HEK293T (cell line): ENCODE data around the gene CXCL14.

Experiments used
- CTCF ChIA-PET: fragments of 350-600 bp; formaldehyde crosslinking; extraction: SDS; loops from one replicate; lab custom pipeline; 2021; ENCODE audit warnings: antibody characterized with exemption, inconsistent platforms; lab: Yijun Ruan, JAX
- POLR2A ChIA-PET: fragments of 350-600 bp; formaldehyde crosslinking; extraction: SDS; loops from one replicate; lab custom pipeline; 2020; ENCODE audit warnings: antibody characterized with exemption, inconsistent platforms; lab: Yijun Ruan, JAX
- DNase-seq: peaks from one replicate; pipeline ENCODE4 v3.0.0; 2012; ENCODE audit warnings: mixed read lengths; ENCODE audit errors: extremely low spot score
- ARNT ChIP-seq: fragments of 450-650 bp; IDR thresholded peaks from 2 replicates; pipeline ENCODE4 v1.6.1; 2017; ENCODE audit warnings: mild to moderate bottlenecking
- BHLHE40 ChIP-seq: fragments of 450-650 bp; IDR thresholded peaks from 2 replicates; pipeline ENCODE4 v1.6.1; 2016; ENCODE audit warnings: mild to moderate bottlenecking, moderate library complexity, borderline replicate concordance
- CTBP1 ChIP-seq: fragments of 450-650 bp; IDR thresholded peaks from 2 replicates; pipeline ENCODE4 v1.6.1; 2016; ENCODE audit warnings: borderline replicate concordance
- ELF4 ChIP-seq: fragments of 450-650 bp; IDR thresholded peaks from 2 replicates; pipeline ENCODE4 v1.6.1; 2017; ENCODE audit warnings: antibody characterized with exemption
- FOXA1 ChIP-seq: fragments of 450-650 bp; IDR thresholded peaks from 2 replicates; pipeline ENCODE4 v1.6.1; 2016; ENCODE audit warnings: mild to moderate bottlenecking
- FOXK2 ChIP-seq: fragments of 450-650 bp; IDR thresholded peaks from 2 replicates; pipeline ENCODE4 v1.6.1; 2016; ENCODE audit warnings: mild to moderate bottlenecking
- FOXM1 ChIP-seq: fragments of 450-650 bp; IDR thresholded peaks from 2 replicates; pipeline ENCODE4 v1.6.1; 2017; ENCODE audit warnings: mild to moderate bottlenecking, borderline replicate concordance
- HDGF ChIP-seq: fragments of 450-650 bp; IDR thresholded peaks from 2 replicates; pipeline ENCODE4 v1.6.1; 2017; ENCODE audit warnings: antibody characterized with exemption, borderline replicate concordance
- L3MBTL2 ChIP-seq: fragments of 450-650 bp; conservative IDR thresholded peaks from 2 replicates; pipeline ENCODE4 v1.6.1; 2016; ENCODE audit warnings: mild to moderate bottlenecking
- LEF1 ChIP-seq: fragments of 450-650 bp; IDR thresholded peaks from 2 replicates; pipeline ENCODE4 v1.6.1; 2017; ENCODE audit warnings: mild to moderate bottlenecking, borderline replicate concordance
- NFRKB ChIP-seq: fragments of 450-650 bp; IDR thresholded peaks from 2 replicates; pipeline ENCODE4 v1.6.1; 2016; ENCODE audit warnings: mild to moderate bottlenecking, moderate library complexity
- SP1 ChIP-seq: fragments of 450-650 bp; IDR thresholded peaks from 2 replicates; pipeline ENCODE4 v1.6.1; 2017
- SUZ12 ChIP-seq: fragments of 450-650 bp; IDR thresholded peaks from 2 replicates; pipeline ENCODE4 v1.6.1; 2016; ENCODE audit warnings: mild to moderate bottlenecking
- TARDBP ChIP-seq: fragments of 450-650 bp; IDR thresholded peaks from 2 replicates; pipeline ENCODE4 v1.6.1; 2016
- ZNF384 ChIP-seq: fragments of 450-650 bp; IDR thresholded peaks from 2 replicates; pipeline ENCODE4 v1.6.1; 2016
- TF ChIP-seq, protein P1 (sequence below): fragments of 450-650 bp; IDR thresholded peaks from 2 replicates; pipeline ENCODE4 v1.6.1; 2016

The CXCL14 gene

GRCh38 chr5:135565725-135566421 is 12.9 kb downstream of the CXCL14 start:
- CTCF ChIA-PET: interaction anchor here (0.5 to 5.0 kb wide), 41 partner anchors 9 to 1756 kb away, joined by 3 to 124 read pairs (median 4); partner anchors contain the start of genes CXCL14 and SLC25A48
- TF ChIP-seq HDGF (no peak), FOXA1 (no peak), SP1 (no peak), L3MBTL2 (0 out of 2 replicates have a peak, but pooled peaks have one; percentile 9), BHLHE40 (no peak)
- DNase-seq: peak; percentile 79
- POLR2A ChIA-PET: interaction anchor here (1.3 to 1.4 kb wide), 2 partner anchors 12 to 144 kb away, joined by 3 to 5 read pairs; no protein-coding TSS in a partner anchor

- ChIA-PET POLR2A (interaction anchor here (1.4 kb wide), 1 partner anchor 12 kb away, joined by 3 read pairs; no protein-coding TSS in a partner anchor), CTCF (interaction anchor here (0.8 to 5.0 kb wide), 15 partner anchors 14 to 269 kb away, joined by 3 to 124 read pairs (median 5); partner anchors contain the start of genes CXCL14 and SLC25A48)
- no peak for DNase-seq
- TF ChIP-seq, protein P1, sequence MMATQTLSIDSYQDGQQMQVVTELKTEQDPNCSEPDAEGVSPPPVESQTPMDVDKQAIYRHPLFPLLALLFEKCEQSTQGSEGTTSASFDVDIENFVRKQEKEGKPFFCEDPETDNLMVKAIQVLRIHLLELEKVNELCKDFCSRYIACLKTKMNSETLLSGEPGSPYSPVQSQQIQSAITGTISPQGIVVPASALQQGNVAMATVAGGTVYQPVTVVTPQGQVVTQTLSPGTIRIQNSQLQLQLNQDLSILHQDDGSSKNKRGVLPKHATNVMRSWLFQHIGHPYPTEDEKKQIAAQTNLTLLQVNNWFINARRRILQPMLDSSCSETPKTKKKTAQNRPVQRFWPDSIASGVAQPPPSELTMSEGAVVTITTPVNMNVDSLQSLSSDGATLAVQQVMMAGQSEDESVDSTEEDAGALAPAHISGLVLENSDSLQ: no peak
- TF ChIP-seq LEF1: no peak
- no peak for TF ChIP-seq HDGF
- no peak for TF ChIP-seq FOXM1
- no peak for TF ChIP-seq ARNT
- no peak for TF ChIP-seq CTBP1
- no peak for TF ChIP-seq FOXA1
- no peak for TF ChIP-seq NFRKB
- no peak for TF ChIP-seq ZNF384
- no peak for TF ChIP-seq FOXK2
- no peak for TF ChIP-seq SP1
- TF ChIP-seq TARDBP: no peak
- no peak for TF ChIP-seq L3MBTL2
- no peak for TF ChIP-seq ELF4
- no peak for TF ChIP-seq BHLHE40
- TF ChIP-seq SUZ12: no peak
Observed at GRCh38 chr5:135565266-135565665, 13.5 kb downstream of the CXCL14 start.

- POLR2A ChIA-PET: no interaction called here
- DNase-seq: no peak
- TF ChIP-seq FOXM1: no peak
- CTCF ChIA-PET: interaction anchor here (0.6 to 5.0 kb wide), 7 partner anchors 13 to 385 kb away, joined by 3 to 124 read pairs (median 37); partner anchors contain the start of gene CXCL14
Observed at GRCh38 chr5:135564331-135564730, 14.5 kb downstream of the CXCL14 start.

DNA sequence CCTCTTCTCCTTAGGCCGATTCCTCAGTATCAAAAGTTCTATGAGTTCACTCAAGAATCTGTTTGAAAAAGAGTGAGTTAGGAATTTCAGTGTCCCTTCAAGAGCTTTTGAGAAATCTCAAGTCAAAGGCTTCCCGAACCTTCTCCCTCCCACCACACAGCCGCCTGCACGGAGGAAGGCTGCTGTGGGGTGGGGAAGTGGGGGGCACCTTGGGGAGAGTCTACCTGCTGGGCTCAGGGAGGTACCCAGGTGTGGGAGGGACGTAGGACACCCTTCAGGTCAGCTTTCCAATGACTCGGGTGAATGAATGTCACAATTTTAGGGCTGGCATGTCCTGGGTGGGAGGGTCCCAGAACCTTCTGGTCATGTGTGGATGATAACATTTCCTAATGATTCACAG is 17.5 kb downstream of the CXCL14 start:
- POLR2A ChIA-PET: interaction anchor here (1.9 kb wide), 1 partner anchor 99 kb away, joined by 4 read pairs; no protein-coding TSS in a partner anchor
- no peak for TF ChIP-seq BHLHE40
- DNase-seq: no peak
- CTCF ChIA-PET: interaction anchor here (0.6 to 3.4 kb wide), 24 partner anchors 9 to 331 kb away, joined by 3 to 26 read pairs (median 6); partner anchors contain the start of gene SLC25A48

- ChIA-PET CTCF (interaction anchor here (0.6 to 3.4 kb wide), 23 partner anchors 9 to 331 kb away, joined by 3 to 26 read pairs (median 6); partner anchors contain the start of gene SLC25A48), POLR2A (interaction anchor here (1.9 kb wide), 1 partner anchor 98 kb away, joined by 4 read pairs; no protein-coding TSS in a partner anchor)
- TF ChIP-seq L3MBTL2: no peak
- TF ChIP-seq SUZ12: no peak
- TF ChIP-seq SP1: no peak
- TF ChIP-seq LEF1: no peak
- no peak for TF ChIP-seq HDGF
- TF ChIP-seq ELF4: peak; percentile 52; the same call in 1 of the 2 replicates
- peak; percentile 82 for DNase-seq
Observed at GRCh38 chr5:135560858-135561257, 17.9 kb downstream of the CXCL14 start.

DNA sequence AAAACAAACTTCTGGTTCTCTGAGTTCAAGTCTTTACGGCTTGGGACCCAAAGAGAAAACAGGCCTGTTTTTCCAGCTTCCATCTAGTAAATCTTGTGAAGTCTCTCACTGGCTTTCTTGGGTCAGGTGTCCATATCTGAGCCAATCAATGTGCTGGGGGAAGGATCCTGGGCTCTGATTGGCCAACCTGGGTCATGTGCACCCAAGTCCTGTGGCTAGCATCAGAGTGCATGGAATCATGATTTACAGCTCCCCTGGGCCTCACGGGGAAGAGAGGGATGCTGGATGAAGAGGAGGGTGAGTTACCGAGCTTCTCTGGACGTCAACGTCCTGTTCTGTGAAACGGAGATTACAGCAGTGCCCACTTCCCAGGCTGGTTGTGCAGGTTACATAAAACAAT is 19.4 kb downstream of the CXCL14 start:
- POLR2A ChIA-PET: no interaction called here
- TF ChIP-seq, protein P1: 0 out of 2 replicates have a peak, but pooled peaks have one; percentile 20
- TF ChIP-seq FOXK2 (no peak), L3MBTL2 (peak; percentile 45; the same call in 1 of the 2 replicates)
- DNase-seq: peak; percentile 35
- CTCF ChIA-PET: interaction anchor here (1.0 to 3.4 kb wide), 3 partner anchors 93 to 271 kb away, joined by 4 to 19 read pairs (median 6); no protein-coding TSS in a partner anchor
